Astrocyte (in vitro differentiated cells and primary cell): ENCODE results near the gene CCNL2.

ENCODE experiments used
- EZH2 ChIP-seq: IDR thresholded peaks from 2 replicates; pipeline ENCODE4 v1.6.1; 2012; ENCODE audit warnings: mild to moderate bottlenecking, low read length, inconsistent platforms; ENCODE audit not compliant: insufficient read depth
- TF ChIP-seq, protein P1 (sequence below): IDR thresholded peaks from 2 replicates; pipeline ENCODE4 v1.5.1; 2011; ENCODE audit warnings: low read depth, mild to moderate bottlenecking, inconsistent platforms, low read length, moderate library complexity; ENCODE audit not compliant: insufficient read depth

DNA sequence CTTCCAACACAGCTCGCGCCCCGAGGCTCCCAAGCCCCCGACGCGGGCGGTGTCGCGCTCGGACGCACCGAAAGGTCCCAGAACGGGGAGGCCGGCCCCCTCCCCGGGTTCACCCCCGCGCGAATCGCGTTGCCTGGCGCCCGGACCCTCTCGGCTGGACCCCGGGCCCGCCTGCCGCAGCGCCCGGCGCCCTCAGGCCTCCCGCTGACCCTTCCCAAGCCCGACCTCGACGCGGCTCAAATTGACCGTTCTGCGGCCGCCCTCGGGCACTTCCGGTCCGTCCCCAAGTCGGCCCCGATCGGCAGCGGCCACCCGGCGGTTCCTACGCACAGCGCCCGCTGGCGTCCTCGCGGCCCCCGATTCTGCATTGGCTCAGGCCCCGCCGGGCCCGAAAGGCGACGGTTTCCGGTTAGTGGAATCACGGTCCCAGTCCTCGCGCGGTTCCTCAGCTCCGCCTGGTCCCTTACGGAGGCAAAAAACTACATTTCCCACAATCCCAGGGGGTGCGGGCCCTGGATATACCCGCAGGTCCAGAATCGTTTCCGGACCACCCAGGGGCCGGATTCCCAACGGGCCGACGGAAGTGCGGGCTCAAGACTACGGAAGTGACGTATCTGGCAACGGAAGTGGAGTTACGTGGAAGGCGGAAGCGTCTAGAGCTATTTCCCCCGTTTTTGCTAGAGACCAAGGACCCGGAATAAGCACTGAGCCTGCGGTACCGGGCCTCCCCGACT is 24.0 kb downstream of the CCNL2 start, which contains the start of gene AURKAIP1:
- TF ChIP-seq EZH2, result no peak
- TF ChIP-seq, protein P1, sequence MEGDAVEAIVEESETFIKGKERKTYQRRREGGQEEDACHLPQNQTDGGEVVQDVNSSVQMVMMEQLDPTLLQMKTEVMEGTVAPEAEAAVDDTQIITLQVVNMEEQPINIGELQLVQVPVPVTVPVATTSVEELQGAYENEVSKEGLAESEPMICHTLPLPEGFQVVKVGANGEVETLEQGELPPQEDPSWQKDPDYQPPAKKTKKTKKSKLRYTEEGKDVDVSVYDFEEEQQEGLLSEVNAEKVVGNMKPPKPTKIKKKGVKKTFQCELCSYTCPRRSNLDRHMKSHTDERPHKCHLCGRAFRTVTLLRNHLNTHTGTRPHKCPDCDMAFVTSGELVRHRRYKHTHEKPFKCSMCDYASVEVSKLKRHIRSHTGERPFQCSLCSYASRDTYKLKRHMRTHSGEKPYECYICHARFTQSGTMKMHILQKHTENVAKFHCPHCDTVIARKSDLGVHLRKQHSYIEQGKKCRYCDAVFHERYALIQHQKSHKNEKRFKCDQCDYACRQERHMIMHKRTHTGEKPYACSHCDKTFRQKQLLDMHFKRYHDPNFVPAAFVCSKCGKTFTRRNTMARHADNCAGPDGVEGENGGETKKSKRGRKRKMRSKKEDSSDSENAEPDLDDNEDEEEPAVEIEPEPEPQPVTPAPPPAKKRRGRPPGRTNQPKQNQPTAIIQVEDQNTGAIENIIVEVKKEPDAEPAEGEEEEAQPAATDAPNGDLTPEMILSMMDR, result no peak
